Measurements from ENCODE around the gene HEY2. TPM values are rescaled to one million over a fixed set of nuclear protein-coding genes. Genes with fewer than 3 reads are reported as not detected.

HEY2 gene
- total and polyA plus RNA-seq, 2 of the 8 experiments (the other 6 are each of a cell fraction or from before 2014, with no cell fraction given), result 9.1 to 16.2 TPM

DNA sequence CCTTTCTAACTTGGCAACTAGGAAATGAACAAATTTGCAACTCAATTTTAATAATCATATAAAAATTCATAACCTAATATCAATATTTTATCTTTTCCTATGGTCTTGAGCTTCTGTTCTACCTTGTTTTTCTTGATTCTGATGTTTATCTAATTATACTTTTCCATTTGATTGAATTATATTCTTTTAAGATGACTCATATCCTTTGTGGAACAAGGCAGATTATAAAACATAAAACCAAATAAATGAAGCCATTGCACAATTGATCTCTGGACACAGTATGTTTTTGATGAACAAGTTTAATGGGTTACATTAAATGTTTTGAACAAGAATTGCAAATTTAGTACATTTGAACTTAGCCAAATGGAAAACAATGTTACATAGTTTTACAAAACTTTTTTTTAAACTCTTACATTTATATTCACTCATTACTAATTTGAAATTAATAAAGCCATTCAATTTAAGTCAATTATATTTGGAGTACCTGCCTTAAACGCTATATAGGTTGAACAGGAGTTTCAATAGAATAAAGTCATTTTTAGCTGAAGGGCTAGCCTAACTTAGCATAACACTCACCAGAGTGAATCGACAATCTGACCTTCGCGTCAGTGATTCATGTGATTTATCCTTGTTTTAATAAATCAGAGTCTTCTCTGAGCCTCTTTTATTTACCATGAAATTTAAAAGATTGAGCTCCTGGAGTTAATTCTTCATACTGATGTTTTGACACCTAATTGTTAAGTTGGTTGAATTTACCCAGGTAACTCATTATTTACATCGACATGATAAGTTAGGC lies 45.1 kb downstream of the HEY2 start:
- Histone ChIP-seq H3K36me3 (ENCODE audit: control insufficient read depth in 2 of 4, insufficient read depth in 4 of 4, low read length in 3 of 4) (no peaks in the 10 kb centered on the region), H2BK5ac (ENCODE audit: low read depth, low read length) (no peak overlapping the region), H3K4ac (replicated peaks; ENCODE audit: insufficient read length, low read depth, low read length) (no peak overlapping the region), H3K18ac (ENCODE audit: extremely low read depth, low read length) (no peak overlapping the region), H3K23ac (ENCODE audit: insufficient read length) (no peak overlapping the region), H2BK12ac (ENCODE audit: low read depth, low read length) (no peak overlapping the region), H2BK15ac (ENCODE audit: low read length) (no peak overlapping the region), H3K27me3 (replicated peaks in 1 of 4; ENCODE audit: control insufficient read depth in 3 of 4, extremely low read depth in 1 of 4, insufficient read depth in 3 of 4, low read length in 3 of 4) (no peaks in the 10 kb centered on the region; a peak in 1 of 7 replicates), H3K4me2 (ENCODE audit: insufficient read depth in 1 of 2, low read depth in 2 of 2, low read length in 2 of 2) (no peak overlapping the region), H3K4me3 (ENCODE audit: extremely low read depth in 1 of 4, insufficient read depth in 2 of 4, low read depth in 3 of 4, low read length in 4 of 4) (no peak overlapping the region), H4K5ac (ENCODE audit: insufficient read length, low read depth, low read length) (no peak overlapping the region), H2AK5ac (ENCODE audit: low read depth, low read length) (no peak overlapping the region), H4K91ac (replicated peaks; ENCODE audit: insufficient read length, low read length) (no peak overlapping the region), H4K8ac (ENCODE audit: extremely low read depth, insufficient read depth, low read length) (no peak overlapping the region), H3K9me3 (ENCODE audit: insufficient read depth in 2 of 2, low read depth in 1 of 2, low read length in 1 of 2) (no peaks in the 10 kb centered on the region), H3K14ac (ENCODE audit: insufficient read length) (no peak overlapping the region), H2BK120ac (replicated peaks; ENCODE audit: low read depth, low read length) (no peak overlapping the region), H2BK20ac (ENCODE audit: low read length) (no peak overlapping the region), H4K20me1 (replicated peaks in 1 of 2; ENCODE audit: control insufficient read depth in 1 of 2, insufficient read depth in 2 of 2, low read length in 2 of 2) (no peaks in the 10 kb centered on the region), H3K79me1 (ENCODE audit: low read depth, low read length) (no peaks in the 10 kb centered on the region), H3K9ac (replicated peaks in 1 of 4; ENCODE audit: extremely low read depth in 1 of 4, low read depth in 3 of 4, low read length in 3 of 4) (no peak overlapping the region), H3K56ac (replicated peaks; ENCODE audit: insufficient read length, low read depth, low read length) (no peak overlapping the region), H3K79me2 (ENCODE audit: control insufficient read depth in 1 of 2, insufficient read depth in 2 of 2, low read length in 2 of 2) (0 out of 4 replicates have a peak, but pooled peaks cover 0 to 5% of the 10 kb centered on the region in 2 experiments), H3K4me1 (replicated peaks in 1 of 4; ENCODE audit: control insufficient read depth in 3 of 4, insufficient read depth in 4 of 4, low read length in 3 of 4) (peaks cover 0 to 6% (median 2%) of the 10 kb centered on the region in 4 experiments; a peak in 2 of 7 replicates), H2AFZ (ENCODE audit: low read length) (no peak overlapping the region), H3K23me2 (ENCODE audit: low read depth, low read length) (peaks cover 11% of the 10 kb centered on the region), H3K27ac (ENCODE audit: low read depth, low read length) (no peak overlapping the region)
- TF ChIP-seq TCF12 (IDR thresholded peaks at IDR 0.05; ENCODE audit: low read depth, low read length) (no peak), GABPA (IDR thresholded peaks at IDR 0.05; ENCODE audit: borderline replicate concordance, insufficient read depth, low read length) (no peak), NRF1 (IDR thresholded peaks at IDR 0.05; ENCODE audit: low read depth, low read length) (no peak), SIX5 (IDR thresholded peaks at IDR 0.05; ENCODE audit: low read depth, low read length) (no peak)
- ChIA-PET CTCF (ENCODE audit: partially characterized antibody) (interaction anchor here (0.6 to 4.1 kb wide), 8 partner anchors 12 to 464 kb away, joined by 3 to 18 read pairs (median 6); no protein-coding TSS in a partner anchor), POLR2A (ENCODE audit: partially characterized antibody) (interaction anchor here (1.1 to 1.9 kb wide), 2 partner anchors 11 to 14 kb away, joined by 3 to 5 read pairs; no protein-coding TSS in a partner anchor)
- WGBS, 2 experiments (ENCODE audit: extremely low coverage in 1 of 2, insufficient coverage in 1 of 2, insufficient read length in 1 of 2, insufficient replicate concordance in 2 of 2, low coverage in 1 of 2, low lambda C conversion rate in 2 of 2, missing lambda C conversion rate in 1 of 2), result 92% methylated on average over 5 of the region's 5 CpGs; no CpG with 5 or more reads in 1 of the 2 experiments
- DNase-seq (ENCODE audit: low read depth in 1 of 2, low spot score in 2 of 2) (no peak), FAIRE-seq (no peak)

All from H1 (cell line).